PC-9 (cell line): ENCODE data around the gene OR51A4.

Experiments
- EZH2 ChIP-seq: fragments of 200-600 bp; sonication (generic); IDR thresholded peaks from 2 replicates; pipeline ENCODE4 v1.8.0; 2017; ENCODE audit warnings: antibody characterized with exemption, low read depth
- TF ChIP-seq, protein P1 (sequence below): fragments of 200-600 bp; sonication (generic); conservative IDR thresholded peaks from 2 replicates; pipeline ENCODE4 v1.6.1; 2017; ENCODE audit warnings: mixed run types, antibody characterized with exemption, mild to moderate bottlenecking, moderate library complexity

DNA sequence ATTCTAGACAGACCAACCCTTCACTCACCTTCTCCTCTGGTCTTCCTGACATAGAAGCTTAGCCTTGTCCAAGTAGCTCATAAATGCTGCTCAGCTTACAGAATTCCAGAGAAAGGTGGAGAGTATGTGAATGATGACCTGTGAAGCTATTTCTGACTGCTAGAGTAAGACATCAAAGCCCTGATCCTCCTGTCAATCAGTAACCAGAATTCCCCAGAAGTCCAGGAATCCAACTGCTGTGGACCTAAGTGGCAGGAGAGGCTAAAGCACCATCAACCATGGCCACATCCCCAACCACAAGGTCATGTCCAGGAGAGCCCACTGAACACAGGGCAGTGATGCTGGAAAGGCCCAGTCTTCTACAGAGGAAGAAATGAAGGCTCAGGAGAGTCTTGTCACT is 30.8 kb downstream of the OR51A4 start:
- TF ChIP-seq, protein P1, sequence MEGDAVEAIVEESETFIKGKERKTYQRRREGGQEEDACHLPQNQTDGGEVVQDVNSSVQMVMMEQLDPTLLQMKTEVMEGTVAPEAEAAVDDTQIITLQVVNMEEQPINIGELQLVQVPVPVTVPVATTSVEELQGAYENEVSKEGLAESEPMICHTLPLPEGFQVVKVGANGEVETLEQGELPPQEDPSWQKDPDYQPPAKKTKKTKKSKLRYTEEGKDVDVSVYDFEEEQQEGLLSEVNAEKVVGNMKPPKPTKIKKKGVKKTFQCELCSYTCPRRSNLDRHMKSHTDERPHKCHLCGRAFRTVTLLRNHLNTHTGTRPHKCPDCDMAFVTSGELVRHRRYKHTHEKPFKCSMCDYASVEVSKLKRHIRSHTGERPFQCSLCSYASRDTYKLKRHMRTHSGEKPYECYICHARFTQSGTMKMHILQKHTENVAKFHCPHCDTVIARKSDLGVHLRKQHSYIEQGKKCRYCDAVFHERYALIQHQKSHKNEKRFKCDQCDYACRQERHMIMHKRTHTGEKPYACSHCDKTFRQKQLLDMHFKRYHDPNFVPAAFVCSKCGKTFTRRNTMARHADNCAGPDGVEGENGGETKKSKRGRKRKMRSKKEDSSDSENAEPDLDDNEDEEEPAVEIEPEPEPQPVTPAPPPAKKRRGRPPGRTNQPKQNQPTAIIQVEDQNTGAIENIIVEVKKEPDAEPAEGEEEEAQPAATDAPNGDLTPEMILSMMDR = no peak
- no peak for TF ChIP-seq EZH2
